B cell (primary cell): ENCODE results near the gene FGD1. TPM values are rescaled to one million over a fixed set of nuclear protein-coding genes. Genes with fewer than 3 reads are reported as not detected.

ENCODE experiments used
- ATAC-seq: fragments of 200-7000 bp; cut with Tn5 transposase; one replicate; pipeline ENCODE4 v1.10.0; 2021; ENCODE audit warnings: low read depth, mild to moderate bottlenecking, moderate number of reproducible peaks, moderate library complexity
- CTCF ChIA-PET: fragments of 350-600 bp; sonication (Branson Sonifier 250); formaldehyde crosslinking; loops from one replicate; lab custom pipeline; 2021; ENCODE audit warnings: antibody characterized with exemption, inconsistent platforms; lab: Charles Lee
- POLR2A ChIA-PET: fragments of 350-600 bp; sonication (Branson Sonifier 250); formaldehyde crosslinking; loops from one replicate; lab custom pipeline; 2021; ENCODE audit warnings: antibody characterized with exemption; lab: Charles Lee
- DNase-seq: peaks from one replicate; pipeline ENCODE4 v3.0.0; 2013
- H2AFZ ChIP-seq: 2 replicates; pipeline ENCODE4 v1.6.1; 2012; ENCODE audit warnings: mild to moderate bottlenecking, low read depth, low read length; ENCODE audit not compliant: insufficient read depth, poor library complexity, severe bottlenecking
- H3K27ac ChIP-seq, 2 donors: 1 replicate in 1 of 2; 2 replicates in 1 of 2; pipeline ENCODE4 v1.5.1; 2012 to 2013; ENCODE audit warnings: low read length in 2 of 2, mild to moderate bottlenecking in 2 of 2, moderate library complexity in 1 of 2
- H3K27me3 ChIP-seq, 4 experiments: fragments of 200-600 bp in 1 of 4; sonication (generic) in 1 of 4; replicated peaks in 1 of 4; 1 replicate in 2 of 4; 2 replicates in 2 of 4; pipeline versions ENCODE4 v1.6.1 to v1.7.0; 2013 to 2016; ENCODE audit warnings: low read length in 3 of 4, mild to moderate bottlenecking in 2 of 4, mixed read lengths in 1 of 4, moderate library complexity in 1 of 4; ENCODE audit not compliant: insufficient read depth in 4 of 4, control insufficient read depth in 3 of 4; ENCODE audit errors: control extremely low read depth in 1 of 4
- H3K36me3 ChIP-seq, 2 experiments: replicated peaks in 1 of 2; 1 replicate in 1 of 2; 2 replicates in 1 of 2; pipeline versions ENCODE4 v1.6.1 to v1.7.1; 2013; ENCODE audit warnings: low read length in 1 of 2; ENCODE audit not compliant: insufficient read depth in 2 of 2, control insufficient read depth in 1 of 2; ENCODE audit errors: control extremely low read depth in 1 of 2, extremely low read depth in 1 of 2
- H3K4me1 ChIP-seq, 2 donors: fragments of 200-600 bp in 1 of 2; sonication (generic) in 1 of 2; 1 replicate in 1 of 2; 2 replicates in 1 of 2; pipeline versions ENCODE4 v1.5.1 to v1.6.1; 2013 to 2017; ENCODE audit warnings: low read length in 2 of 2; ENCODE audit not compliant: control insufficient read depth in 2 of 2, insufficient read depth in 2 of 2
- H3K4me2 ChIP-seq: replicated peaks from 2 replicates; pipeline ENCODE3; 2012; ENCODE audit warnings: mild to moderate bottlenecking, low read depth, low read length; ENCODE audit not compliant: poor library complexity, severe bottlenecking
- H3K4me3 ChIP-seq, 5 experiments: fragments of 200-600 bp in 1 of 5; sonication (generic) in 1 of 5; 1 replicate in 3 of 5; 2 replicates in 2 of 5; pipeline versions ENCODE4 v1.5.1 to v1.7.0; 2011 to 2016; ENCODE audit warnings: low read length in 4 of 5, mild to moderate bottlenecking in 4 of 5, low read depth in 2 of 5, control low read depth in 1 of 5, moderate library complexity in 1 of 5; ENCODE audit not compliant: insufficient read depth in 1 of 5; ENCODE audit errors: control extremely low read depth in 1 of 5, extremely low read depth in 1 of 5
- H3K79me2 ChIP-seq: fragments of 200-600 bp; sonication (generic); one replicate; pipeline ENCODE4 v1.6.0; 2016; ENCODE audit warnings: low read length; ENCODE audit not compliant: control insufficient read depth, insufficient read depth
- H3K9ac ChIP-seq: fragments of 200-600 bp; sonication (generic); 2 replicates; pipeline ENCODE4 v1.6.1; 2017; ENCODE audit warnings: mild to moderate bottlenecking, low read length, moderate library complexity
- H3K9me3 ChIP-seq, 3 donors: one replicate each; pipeline versions ENCODE4 v1.6.1 to v1.7.1; 2013; ENCODE audit warnings: low read length in 2 of 3; ENCODE audit not compliant: control insufficient read depth in 2 of 3, insufficient read depth in 1 of 3; ENCODE audit errors: control extremely low read depth in 1 of 3
- H4K20me1 ChIP-seq: 2 replicates; pipeline ENCODE4 v1.6.0; 2012; ENCODE audit warnings: mild to moderate bottlenecking, low read length; ENCODE audit not compliant: insufficient read depth, control insufficient read depth, poor library complexity, severe bottlenecking
- H3K27ac Mint-ChIP-seq: one replicate; pipeline ENCODE4 v1.8.0; 2021; ENCODE audit warnings: mixed read lengths
- H3K27me3 Mint-ChIP-seq: one replicate; pipeline ENCODE4 v1.8.0; 2021; ENCODE audit warnings: mixed read lengths
- H3K4me1 Mint-ChIP-seq: one replicate; pipeline ENCODE4 v1.8.0; 2021; ENCODE audit warnings: mixed read lengths
- H3K4me3 Mint-ChIP-seq: one replicate; pipeline ENCODE4 v1.8.0; 2021; ENCODE audit warnings: mixed read lengths
- H3K9me3 Mint-ChIP-seq: one replicate; pipeline ENCODE4 v1.8.0; 2022; ENCODE audit warnings: mixed read lengths; ENCODE audit not compliant: insufficient read depth
- CTCF ChIP-seq: fragments of 200-600 bp; IDR thresholded peaks from one replicate; pipeline ENCODE4 v1.8.0; 2022; ENCODE audit warnings: antibody characterized with exemption, mild to moderate bottlenecking
- EZH2 ChIP-seq: IDR thresholded peaks from 2 replicates; pipeline ENCODE4 v1.6.1; 2012; ENCODE audit warnings: borderline replicate concordance, low read depth, mild to moderate bottlenecking, moderate library complexity, low read length; ENCODE audit not compliant: insufficient read depth, poor library complexity, severe bottlenecking
- WGBS: methylation state at CpG from one replicate; pipeline ENCODE4 v1.1.5; 2013; ENCODE audit warnings: missing lambda C conversion rate; ENCODE audit not compliant: insufficient coverage; 5-methylcytosine and 5-hydroxymethylcytosine counted together
- intact Hi-C: fragments of 100-400 bp; cut with micrococcal nuclease; formaldehyde crosslinking; loops from one replicate; pipeline ENCODE4 v1.10.0; 2022
- polyA plus RNA-seq: library from polyadenylated mRNA; depleted of rRNA; stranded (reverse); fragments of >200 nt; gene quantifications from 2 replicates; pipeline ENCODE4 v1.2.3, GENCODE V29; 2012
- total RNA-seq, 2 donors: library from RNA; stranded (reverse); fragments of 120-200 nt in 1 of 2; gene quantifications; 1 replicate in 1 of 2; 2 replicates in 1 of 2; pipeline versions ENCODE4 v1.2.3 to v1.2.4, GENCODE V29; 2013 to 2022

Gene FGD1
- total and polyA plus RNA-seq, 2 donors (not counting 1 experiment from before 2014, with no cell fraction given), result 0.20 TPM; not detected in 1

- H3K27me3 Mint-ChIP-seq, result peaks cover 37% of the 10 kb centered on the region
- H3K9ac ChIP-seq, result no peak overlapping the region
- intact Hi-C loops, result no loop called here
Observed at GRCh38 chrX:54496936-54497335, 902 bp upstream of the FGD1 start.

GRCh38 chrX:54496517-54496852 is 451 bp upstream of the FGD1 start:
- ChIA-PET POLR2A (no interaction called here), CTCF (interaction anchor here (1.1 kb wide), 1 partner anchor 290 kb away, joined by 3 read pairs; no protein-coding TSS in a partner anchor)
- H3K27me3 Mint-ChIP-seq, result peaks cover 37% of the 10 kb centered on the region
- no peak overlapping the region for H3K27ac Mint-ChIP-seq
- peak overlapping the region; percentile 57 for H3K9ac ChIP-seq
- no peaks in the 10 kb centered on the region for H3K79me2 ChIP-seq
- peak overlapping the region; percentile 80 for H3K4me2 ChIP-seq
- H3K27ac ChIP-seq, result no peak overlapping the region
- peaks cover 3% of the 10 kb centered on the region in 2 donors for H3K4me1 ChIP-seq
- H2AFZ ChIP-seq, result peak overlapping the region; percentile 72
- TF ChIP-seq CTCF, result no peak
- TF ChIP-seq EZH2, result no peak
- intact Hi-C loops, result no loop called here
- H3K9me3 Mint-ChIP-seq, result no peaks in the 10 kb centered on the region
- no peak overlapping the region for H3K4me3 ChIP-seq
- peaks cover 3% of the 10 kb centered on the region for H3K4me1 Mint-ChIP-seq
- no peaks in the 10 kb centered on the region for H3K9me3 ChIP-seq
- H3K4me3 Mint-ChIP-seq, result peak overlapping the region; percentile 73
- no peaks in the 10 kb centered on the region for H4K20me1 ChIP-seq
- 92% methylated on average over 4 of the region's 5 CpGs for WGBS
- ATAC-seq (no peak), DNase-seq (no peak)
- H3K27me3 ChIP-seq, result peaks cover 0 to 18% (median 4%) of the 10 kb centered on the region in 4 experiments
- H3K36me3 ChIP-seq, result no peaks in the 10 kb centered on the region

More at GRCh38 chrX:54496936-54497335, 902 bp upstream of the FGD1 start:
- Histone ChIP-seq H3K4me3 (no peak overlapping the region), H2AFZ (no peak overlapping the region), H3K79me2 (no peaks in the 10 kb centered on the region), H3K4me1 (peaks cover 3% of the 10 kb centered on the region in 2 donors), H4K20me1 (no peaks in the 10 kb centered on the region), H3K9me3 (no peaks in the 10 kb centered on the region), H3K4me2 (no peak overlapping the region), H3K27ac (no peak overlapping the region), H3K27me3 (peaks cover 0 to 18% (median 4%) of the 10 kb centered on the region in 4 experiments), H3K36me3 (no peaks in the 10 kb centered on the region)
- Mint-ChIP-seq H3K4me3 (peak overlapping the region; percentile 73), H3K9me3 (no peaks in the 10 kb centered on the region), H3K4me1 (peaks cover 3% of the 10 kb centered on the region), H3K27ac (no peak overlapping the region)
- no peak for ATAC-seq
- WGBS, result 100% methylated on average over 2 of the region's 6 CpGs
- DNase-seq, result no peak
- ChIA-PET POLR2A (no interaction called here), CTCF (interaction anchor here (1.1 kb wide), 1 partner anchor 290 kb away, joined by 3 read pairs; no protein-coding TSS in a partner anchor)
- TF ChIP-seq EZH2, result no peak
- TF ChIP-seq CTCF, result no peak
